Activated CD4-positive, alpha-beta T cell treated with anti-CD3 and anti-CD28 coated beads, Interleukin-2, amount 50 U/mL, for 16 hours (primary cell): ENCODE data around the gene SLC6A2.

Source experiments
- DNase-seq: peaks from one replicate; pipeline ENCODE4 v3.0.0-alpha.2; 2020

The SLC6A2 gene

GRCh38 chr16:55651841-55652824 lies 3.7 kb upstream of the SLC6A2 start:
- no peak for DNase-seq

- no peak for DNase-seq
Observed at GRCh38 chr16:55653106-55653505, 2.7 kb upstream of the SLC6A2 start.

GRCh38 chr16:55655381-55655896 lies 349 bp upstream of the SLC6A2 start:
- DNase-seq = no peak

GRCh38 chr16:55656691-55657092 lies 904 bp downstream of the SLC6A2 start:
- DNase-seq = no peak

- no peak for DNase-seq
Observed at GRCh38 chr16:55657616-55658015, 1.8 kb downstream of the SLC6A2 start.

GRCh38 chr16:55658898-55659420 lies 3.2 kb downstream of the SLC6A2 start:
- DNase-seq = no peak

- no peak for DNase-seq
Observed at GRCh38 chr16:55660026-55660425, 4.2 kb downstream of the SLC6A2 start.

- no peak for DNase-seq
Observed at GRCh38 chr16:55660828-55661227, 5.0 kb downstream of the SLC6A2 start.

- no peak for DNase-seq
Observed at GRCh38 chr16:55661941-55662643, 6.3 kb downstream of the SLC6A2 start.

GRCh38 chr16:55662644-55663031 lies 6.8 kb downstream of the SLC6A2 start:
- DNase-seq = no peak

- no peak for DNase-seq
Observed at GRCh38 chr16:55663225-55663624, 7.4 kb downstream of the SLC6A2 start.

GRCh38 chr16:55663765-55664677 lies 8.2 kb downstream of the SLC6A2 start:
- DNase-seq = no peak

- DNase-seq = no peak
Observed at GRCh38 chr16:55664786-55665407, 9.1 kb downstream of the SLC6A2 start.

- no peak for DNase-seq
Observed at GRCh38 chr16:55665511-55665910, 9.7 kb downstream of the SLC6A2 start.

- DNase-seq = no peak
Observed at GRCh38 chr16:55666012-55666411, 10.2 kb downstream of the SLC6A2 start.

- no peak for DNase-seq
Observed at GRCh38 chr16:55667753-55668152, 12.0 kb downstream of the SLC6A2 start.

- DNase-seq = no peak
Observed at GRCh38 chr16:55668340-55669281, 12.8 kb downstream of the SLC6A2 start.

GRCh38 chr16:55671206-55671973 lies 15.6 kb downstream of the SLC6A2 start:
- no peak for DNase-seq

GRCh38 chr16:55671974-55672280 lies 16.1 kb downstream of the SLC6A2 start:
- no peak for DNase-seq

GRCh38 chr16:55672471-55672870 lies 16.7 kb downstream of the SLC6A2 start:
- DNase-seq = no peak
